ENCODE measurements around the gene PDZD8.

Gene PDZD8

DNA sequence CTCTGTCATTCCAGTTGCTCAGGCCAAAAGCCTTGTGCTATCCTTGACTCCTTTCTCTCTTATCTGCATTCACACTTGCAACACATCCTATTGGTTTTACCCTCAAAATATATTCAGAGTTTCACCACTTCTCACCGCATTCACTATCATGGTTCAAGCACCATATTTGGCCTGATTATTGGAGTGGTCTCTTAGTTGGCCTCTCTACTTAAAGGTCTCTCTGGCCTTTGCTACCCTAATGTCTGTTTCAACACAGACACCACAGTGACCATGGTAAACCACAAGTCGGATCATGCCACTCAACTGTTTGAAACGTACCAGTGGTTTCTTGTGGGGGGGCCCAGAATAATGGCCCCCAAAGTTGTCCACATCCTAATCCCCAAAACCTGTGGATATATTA lies 15.2 kb upstream of the PDZD8 start:
- no peak for DNase-seq

DNA sequence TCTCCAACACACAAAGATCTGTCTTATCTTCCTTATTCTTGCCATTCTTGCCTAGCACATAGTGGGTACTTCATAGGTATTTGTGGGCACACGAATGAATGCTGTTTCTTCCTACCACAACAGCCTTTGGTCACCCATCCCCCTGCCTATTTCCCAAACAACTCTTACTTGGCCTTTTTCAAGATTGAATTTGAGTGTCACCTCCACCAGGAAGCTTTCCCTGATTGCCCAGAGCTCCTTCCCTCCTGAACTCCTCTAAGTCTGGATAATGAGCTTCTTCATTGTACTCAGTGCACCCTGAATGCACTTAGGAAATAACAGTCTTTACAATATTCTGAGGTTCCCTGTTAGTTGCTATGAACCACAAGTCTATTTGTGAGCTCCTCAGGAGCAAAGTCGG lies 11.6 kb upstream of the PDZD8 start:
- DNase-seq = no peak

DNA sequence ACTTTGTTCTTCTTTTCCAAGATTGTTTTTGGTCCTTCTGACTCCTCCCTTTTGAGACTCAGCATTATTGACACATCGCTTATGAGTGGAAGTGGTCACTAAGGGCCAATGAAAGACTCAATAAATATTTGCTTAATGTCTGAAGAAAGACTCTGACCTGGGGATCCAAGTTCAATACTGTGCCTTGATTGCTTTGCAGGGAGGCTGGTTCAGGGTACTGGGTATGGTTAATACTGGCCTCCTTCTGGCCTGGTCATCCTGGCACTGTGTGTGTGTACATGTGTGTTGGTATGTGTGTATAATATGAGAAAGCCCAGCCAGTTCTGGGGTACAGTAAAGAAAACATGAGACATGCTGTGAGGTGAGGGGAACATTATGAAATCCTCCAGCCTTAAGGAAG lies 7.6 kb upstream of the PDZD8 start:
- no peak for DNase-seq

DNA sequence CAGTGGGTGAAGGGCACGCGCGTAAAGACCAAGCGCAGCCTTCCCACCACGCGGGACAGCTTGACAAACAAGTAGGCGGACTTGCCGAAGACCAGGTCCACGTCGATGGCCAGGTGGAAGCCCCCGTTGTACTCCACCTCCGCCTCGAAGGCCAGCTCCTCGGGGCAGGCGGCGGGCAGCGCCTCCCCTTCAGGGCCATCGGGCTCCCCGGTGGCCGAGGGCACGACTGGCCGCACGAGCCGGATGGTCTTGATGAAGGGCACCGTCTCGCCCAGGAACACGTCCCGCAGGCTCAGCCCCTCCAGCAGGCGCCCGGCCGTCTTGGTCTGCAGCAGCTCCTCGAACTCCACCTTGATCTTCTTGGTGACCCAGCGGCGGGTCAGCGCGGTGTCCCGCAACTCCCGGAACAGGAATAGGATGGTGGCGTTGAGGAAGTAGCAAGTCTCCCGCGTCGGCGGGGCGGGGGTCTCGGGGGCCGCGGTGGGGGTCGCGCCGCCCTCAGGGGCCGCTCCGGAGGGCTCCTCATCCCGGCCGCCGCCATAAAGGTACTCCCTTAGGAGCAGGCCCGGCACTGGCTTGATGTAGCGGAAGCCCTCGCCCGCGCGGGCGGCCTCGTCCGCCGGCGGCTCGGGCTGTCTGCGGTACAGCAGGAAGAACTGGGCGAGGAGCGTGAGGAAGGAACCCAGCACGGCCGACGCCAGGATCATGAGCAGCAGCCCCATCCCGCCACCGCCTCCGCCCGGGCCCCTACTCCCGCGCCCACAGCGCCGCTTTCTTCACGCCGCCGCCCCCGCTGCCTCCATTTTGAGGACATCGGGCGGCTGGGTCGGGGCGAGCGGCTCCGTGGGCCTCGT lies 507 bp downstream of the PDZD8 start:
- peak in 1 of 2 donors; percentile 52 for DNase-seq

DNA sequence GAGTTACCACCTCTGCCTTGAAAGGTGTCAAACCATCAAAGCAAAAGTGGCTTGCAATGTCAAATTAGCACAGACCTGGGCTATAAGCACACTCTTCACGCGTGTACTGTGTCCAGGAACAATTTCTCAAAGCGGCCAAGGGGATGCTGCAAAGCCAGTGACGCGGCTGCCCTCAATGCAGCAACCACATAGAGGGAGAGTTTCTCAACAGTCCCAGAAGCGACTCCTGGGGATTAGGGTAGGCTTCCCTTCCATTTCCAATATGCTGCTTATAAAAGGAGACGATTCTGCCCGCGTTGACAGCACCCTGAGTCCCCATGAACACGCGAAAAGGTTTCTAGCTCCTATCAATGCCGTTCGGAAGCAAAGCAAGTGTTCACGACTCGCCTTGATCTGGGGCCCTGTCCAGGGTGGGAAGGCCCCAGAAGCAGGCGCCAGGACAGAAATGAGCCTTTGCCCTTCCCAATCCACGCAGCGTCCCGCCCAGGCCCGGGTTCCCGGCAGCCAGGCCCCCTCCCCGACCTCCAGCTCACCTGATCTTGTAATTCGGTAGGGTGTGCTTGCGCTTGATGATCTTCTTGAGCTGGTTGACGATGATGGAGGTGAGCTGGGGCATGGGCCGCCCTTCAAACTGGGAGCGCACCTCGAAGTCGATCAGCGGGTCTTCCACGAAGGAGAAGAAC lies 1.3 kb downstream of the PDZD8 start:
- DNase-seq = peak in 1 of 2 donors; percentile 41

DNA sequence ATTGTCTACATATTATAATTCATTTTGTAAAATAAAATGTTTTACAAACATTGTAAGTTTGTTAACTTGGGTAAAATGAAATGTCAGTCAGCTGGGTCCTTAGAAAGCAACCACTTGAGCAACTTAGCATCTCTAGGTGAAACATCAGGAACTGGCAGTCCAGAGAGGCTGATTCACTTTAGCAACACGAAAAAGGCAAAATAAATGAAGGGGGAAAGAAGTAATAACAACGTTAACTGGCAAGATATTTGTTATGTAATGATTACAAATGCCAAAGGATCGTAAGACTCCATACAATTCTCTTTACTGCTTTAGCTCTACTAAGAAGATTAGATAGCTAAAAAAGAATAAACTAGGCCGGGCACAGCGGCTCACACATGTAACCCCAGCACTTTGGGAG lies 5.0 kb downstream of the PDZD8 start:
- no peak for DNase-seq

DNA sequence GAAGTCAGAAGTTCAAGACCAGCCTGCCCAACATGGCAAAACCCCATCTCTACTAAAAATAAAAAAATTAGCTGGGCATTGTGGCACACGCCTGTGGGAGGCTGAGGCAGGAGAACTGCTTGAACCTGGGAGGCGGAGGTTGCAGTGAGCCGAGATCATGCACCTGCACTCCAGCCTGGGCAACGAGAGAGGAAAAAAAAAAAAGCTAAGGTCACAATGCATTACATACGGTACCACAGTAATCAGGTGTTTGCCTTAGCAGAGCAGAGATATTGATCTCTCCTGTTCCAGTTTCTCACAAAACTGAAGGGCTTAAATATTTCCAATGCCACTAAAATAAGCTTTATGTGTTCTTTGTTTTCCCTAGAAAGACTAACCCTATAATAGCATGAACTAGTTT lies 7.5 kb downstream of the PDZD8 start:
- no peak for DNase-seq

DNA sequence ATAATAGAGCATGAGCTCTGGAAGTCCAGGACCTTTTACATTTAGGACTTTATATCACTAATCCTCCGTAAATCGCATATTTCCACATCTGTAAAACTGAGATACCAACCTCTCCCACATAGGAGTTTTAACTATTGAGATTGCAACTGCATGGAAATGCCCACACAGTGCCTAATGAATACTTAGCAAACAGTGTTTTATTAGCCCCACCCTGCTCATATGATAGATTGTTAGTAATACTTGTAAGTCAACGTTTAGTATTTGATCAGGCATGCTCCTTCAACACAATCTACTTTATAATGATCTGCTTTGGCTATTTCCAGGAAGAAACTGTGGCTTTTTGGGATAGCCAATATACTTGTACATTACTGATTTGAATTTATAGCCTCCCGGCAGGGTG lies 8.5 kb downstream of the PDZD8 start:
- no peak for DNase-seq

DNA sequence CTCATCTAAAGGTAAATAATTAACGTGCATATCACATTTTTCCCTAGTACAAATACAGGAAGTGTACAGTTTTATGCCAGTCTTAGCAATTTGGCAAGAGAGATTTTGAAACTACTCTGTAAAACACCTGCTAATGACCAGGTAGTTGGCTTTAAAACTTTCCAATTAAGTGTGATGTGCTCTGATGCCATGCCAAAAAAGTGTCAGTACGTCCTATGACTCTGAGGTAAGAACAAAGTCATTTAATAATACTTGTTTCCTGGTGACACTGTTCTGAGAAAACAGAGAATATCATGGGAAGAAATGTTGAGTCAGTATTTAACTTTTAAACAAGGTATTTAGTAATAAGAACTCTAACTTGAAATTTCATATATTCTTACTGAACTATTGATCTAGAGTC lies 9.6 kb downstream of the PDZD8 start:
- DNase-seq = no peak

DNA sequence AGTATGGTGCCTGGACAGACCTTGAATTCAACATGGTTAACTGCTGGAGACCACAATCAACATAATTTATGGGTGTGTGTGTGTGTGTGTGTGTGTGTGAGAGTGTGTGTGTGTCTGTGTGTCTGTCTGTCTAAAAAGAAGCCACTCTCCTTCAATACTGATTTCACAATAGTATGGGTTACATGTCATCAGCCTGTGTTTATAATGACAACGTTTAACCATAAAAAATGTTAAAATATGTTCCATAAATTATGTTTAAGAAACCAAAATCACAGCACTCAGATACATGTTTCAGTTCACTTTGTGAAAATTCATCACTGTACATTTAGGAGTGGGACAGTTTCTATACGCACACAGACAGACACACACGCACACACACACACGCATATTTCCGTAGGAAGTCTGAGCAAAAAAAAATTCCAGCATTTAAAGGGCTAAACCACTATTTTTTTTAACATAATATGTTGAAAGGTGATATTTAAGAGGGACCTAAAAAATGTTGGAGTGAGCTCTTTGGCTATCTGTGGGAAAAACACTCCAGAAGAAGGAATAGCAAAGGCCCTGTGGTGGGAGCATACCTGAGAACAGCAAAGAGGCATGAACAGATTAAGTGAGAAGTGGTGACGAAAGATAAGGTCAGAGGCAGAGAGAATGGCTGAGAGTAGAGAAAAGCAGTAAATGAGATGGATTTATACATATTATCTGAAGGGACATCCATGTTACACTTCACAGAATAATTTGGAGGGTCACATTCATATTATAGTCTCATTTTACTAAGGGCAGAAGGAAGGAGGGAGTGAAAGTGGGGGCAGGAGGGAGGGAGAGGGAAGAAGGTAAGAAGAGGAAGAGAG lies 10.9 kb downstream of the PDZD8 start:
- no peak for DNase-seq

DNA sequence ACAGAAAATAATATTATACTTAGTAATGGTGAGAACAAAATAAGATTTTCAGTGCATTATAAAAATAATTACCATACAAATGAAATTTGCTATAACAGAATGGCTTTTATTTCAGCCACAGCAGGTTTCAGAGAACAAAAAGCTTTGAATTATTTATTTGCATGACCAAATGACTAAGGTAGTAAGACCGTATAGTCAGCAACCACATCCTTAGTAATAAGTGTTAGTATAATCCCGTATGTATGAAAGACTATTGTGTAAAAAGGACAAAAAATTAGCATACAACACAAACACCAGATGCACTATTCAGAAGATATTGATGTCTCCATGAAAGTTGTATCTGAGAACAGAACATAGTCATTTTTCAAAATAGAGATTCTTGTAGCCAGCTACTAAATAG lies 12.2 kb downstream of the PDZD8 start:
- DNase-seq = no peak

DNA sequence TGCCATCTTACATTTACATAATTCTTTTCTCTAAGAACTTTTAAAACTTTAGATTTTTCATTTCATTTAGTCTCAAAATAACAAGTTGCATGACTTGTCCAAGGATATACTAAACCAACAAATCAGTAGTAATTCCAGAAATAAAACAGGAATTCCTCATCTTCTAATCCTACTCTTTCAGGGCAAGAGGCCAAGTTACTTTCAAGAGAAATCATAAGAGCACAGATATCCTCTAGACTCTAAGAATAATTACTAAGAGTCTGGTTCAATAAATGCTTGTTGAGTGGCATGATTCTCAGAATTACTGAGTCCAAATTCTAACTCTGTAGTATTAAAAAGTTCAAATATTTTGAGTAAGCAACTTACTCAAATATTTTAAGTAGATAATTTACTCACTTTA lies 12.9 kb downstream of the PDZD8 start:
- DNase-seq = no peak

DNA sequence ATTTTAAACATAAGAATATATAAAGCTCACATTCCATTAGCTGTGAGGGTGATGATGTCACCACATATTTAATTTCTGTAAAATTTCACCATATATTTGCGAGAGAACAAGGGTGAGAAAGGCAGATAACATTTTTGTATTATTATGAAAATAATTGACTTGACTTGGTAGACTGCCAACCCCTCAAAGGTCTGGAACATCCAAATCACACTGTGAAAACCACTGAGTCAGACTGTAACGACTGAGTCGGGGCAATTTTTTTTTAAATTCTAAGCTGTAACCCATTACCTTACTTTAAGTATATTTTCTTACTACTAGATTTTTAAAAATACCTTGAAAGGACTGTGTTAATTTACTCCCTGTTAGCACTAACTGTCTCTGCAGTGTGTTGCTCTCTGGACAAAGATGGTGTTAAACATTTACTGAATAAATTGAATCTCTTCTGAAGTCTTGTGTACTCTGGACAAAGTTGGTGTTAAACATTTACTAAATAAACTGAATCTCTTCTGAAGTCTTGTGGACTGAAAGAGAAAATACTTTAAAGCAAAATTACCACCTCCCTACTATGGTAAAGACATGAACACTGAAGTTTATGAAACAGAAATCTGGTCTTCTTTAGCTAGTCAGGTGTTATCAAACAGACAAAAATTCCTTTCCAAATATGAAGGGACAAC lies 14.1 kb downstream of the PDZD8 start:
- no peak for DNase-seq

DNA sequence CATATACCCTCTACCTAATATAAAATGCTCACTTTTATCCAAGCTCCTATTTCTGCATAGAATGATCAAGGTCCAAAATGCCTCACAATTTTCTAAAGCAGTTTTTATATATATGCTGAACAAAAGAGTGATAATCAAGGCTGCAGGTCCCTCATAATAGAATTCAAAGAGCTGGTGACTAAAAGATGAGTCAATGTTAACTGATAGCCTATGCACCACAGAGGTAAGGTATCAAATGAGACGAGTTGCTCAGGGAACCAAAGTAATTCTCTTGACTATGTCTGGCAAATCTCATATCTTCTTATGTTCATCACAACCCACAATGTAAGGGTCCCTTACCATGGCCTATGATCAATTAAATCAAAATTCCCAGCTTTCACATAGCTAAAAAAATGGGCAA lies 15.2 kb downstream of the PDZD8 start:
- DNase-seq = no peak

DNA sequence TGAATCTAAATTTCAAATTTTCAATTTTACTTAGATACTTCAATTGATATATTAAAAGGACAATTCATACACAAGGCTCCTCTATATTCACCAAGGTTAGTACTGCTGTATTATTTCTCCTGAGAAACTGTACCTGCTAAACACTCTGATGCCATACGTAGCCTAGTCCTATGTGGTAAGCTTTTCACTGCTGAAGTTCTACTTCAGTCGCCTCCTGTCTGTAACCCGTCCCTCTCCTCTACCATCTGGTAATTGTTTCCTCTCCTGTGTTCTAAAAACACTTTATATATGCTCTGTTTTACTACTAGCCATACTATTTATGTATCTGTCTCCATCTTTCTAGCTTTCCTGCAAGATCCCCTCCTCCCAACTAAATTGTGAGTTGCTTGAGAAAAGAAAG lies 20.2 kb downstream of the PDZD8 start:
- DNase-seq = no peak

DNA sequence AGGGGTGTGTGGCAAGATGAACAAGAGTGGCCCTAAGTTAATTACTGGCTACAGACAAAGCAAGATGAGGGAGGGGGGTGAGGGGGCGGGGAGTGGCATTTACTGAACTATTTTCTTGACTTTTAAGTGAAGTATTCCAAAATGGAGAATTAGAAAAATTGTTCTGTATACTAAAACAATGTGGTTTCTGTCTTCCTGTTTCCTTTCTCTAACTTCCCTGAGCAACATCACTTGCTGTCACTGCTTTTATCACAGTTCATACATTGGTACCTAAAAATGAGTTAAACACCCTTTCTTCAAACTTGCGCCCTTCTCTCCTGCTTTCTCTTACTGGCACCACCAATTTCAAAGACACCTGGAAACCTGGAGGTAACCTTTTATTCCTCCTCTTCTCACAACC lies 21.6 kb downstream of the PDZD8 start:
- DNase-seq = no peak

DNA sequence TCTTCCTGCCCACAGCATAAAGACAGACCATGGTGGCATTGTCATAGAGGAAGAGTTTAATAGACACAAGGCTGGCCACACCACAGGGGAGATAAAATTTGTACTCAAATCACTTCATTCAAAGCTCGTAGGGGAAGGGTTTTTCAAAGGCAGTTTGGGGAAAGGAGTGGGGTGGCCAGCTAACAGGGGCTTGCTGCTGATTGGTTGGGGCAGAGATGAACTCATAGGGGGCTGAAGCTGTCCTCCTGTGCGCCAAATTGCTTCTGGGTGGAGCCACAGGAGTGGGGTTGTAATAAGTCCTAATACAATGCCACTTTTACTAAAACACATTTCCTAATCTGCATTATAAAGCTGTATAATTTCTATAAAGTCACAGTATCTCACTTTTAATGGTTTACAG lies 22.5 kb downstream of the PDZD8 start:
- no peak for DNase-seq

DNA sequence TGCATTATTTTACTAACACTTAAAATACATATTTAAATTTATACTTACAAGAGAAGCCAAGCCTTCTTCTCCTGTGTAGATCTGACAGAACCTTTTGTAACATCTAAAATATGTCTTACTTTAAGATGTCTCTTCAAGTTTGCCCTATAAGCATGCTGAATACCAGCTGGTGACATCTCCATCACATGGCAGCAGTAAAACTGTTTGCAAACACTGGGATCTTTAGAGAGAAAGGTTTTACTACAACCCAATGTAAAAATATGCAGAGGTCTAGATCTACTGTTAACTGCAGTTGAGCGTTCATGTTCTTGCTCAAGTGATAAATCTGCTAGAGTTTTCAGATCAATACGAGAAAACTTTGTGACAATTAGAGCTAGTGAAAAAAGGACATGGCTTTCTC lies 23.2 kb downstream of the PDZD8 start:
- DNase-seq = no peak

DNA sequence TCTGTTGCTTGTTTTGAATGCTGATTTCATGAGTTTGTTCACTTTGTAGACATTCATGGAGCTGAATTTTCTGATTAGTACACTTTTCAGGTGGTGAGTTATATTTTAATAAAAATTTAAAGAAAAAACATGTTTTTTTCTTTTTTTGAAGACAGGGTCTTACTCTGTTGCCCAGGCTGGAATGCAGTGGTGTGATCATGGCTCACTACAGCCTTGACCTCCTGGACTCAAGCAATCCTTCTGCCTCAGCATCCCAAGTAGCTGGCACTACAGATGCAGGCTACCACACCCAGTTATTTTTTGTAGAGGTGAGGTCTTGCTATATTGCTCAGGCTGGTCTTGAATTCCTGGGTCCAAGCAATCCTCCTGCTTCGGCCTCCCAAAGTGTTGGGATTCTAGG lies 23.7 kb downstream of the PDZD8 start:
- no peak for DNase-seq

DNA sequence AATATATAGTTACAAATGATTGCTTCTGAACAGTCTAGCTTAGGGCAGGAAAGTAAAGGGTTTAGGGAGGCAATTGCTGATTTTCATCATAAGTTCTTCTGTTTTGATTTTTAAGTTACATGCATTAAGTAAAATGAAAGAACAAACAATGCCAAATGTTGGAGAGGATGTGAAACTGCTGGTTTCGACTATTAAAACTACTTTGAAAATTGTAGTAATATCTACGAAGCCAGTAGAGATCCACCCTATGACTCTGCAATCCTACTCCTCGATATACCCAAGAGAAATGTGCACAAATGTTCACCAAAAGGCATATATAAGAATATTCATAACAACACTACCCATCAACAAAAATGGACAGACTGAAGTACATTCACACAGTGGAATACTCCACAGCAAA lies 24.3 kb downstream of the PDZD8 start:
- no peak for DNase-seq

DNA sequence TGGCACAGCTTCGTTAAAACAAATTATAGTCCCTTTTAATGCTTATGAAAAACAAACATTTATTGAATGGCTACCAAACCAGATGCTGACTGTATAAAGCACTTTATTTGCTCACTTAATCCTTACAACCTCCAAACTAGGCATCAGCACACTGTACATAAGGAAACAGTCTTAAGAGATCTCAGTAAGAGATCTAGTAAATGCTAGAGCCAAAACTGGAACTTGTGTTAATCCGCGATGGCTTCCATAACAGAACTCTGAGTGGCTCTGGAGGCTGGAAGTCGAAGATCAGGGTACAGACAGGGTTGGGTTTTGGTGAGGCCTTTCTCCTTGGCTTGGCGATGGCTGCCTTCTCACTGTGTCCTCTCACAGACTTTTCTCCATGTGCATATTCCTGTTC lies 27.0 kb downstream of the PDZD8 start:
- no peak for DNase-seq

DNA sequence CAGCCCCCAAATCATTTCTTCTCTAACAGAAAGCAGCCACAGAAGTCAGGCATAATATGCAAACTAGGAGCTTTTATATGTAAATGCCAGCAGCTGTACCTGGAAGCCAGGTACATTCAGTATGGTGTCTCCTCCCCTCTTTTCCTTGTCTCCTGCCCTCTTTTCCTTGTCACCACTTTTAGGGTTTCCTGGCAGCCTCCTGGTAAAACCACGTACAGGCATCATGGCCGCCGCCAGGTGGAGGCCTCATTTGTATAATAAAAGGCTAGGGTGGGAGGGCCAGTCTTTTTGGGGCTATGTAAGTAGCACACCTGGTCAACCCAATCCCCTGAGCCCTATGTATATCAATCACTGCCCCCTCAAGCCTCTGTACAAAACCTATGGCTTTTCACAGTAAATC lies 28.7 kb downstream of the PDZD8 start:
- no peak for DNase-seq

DNA sequence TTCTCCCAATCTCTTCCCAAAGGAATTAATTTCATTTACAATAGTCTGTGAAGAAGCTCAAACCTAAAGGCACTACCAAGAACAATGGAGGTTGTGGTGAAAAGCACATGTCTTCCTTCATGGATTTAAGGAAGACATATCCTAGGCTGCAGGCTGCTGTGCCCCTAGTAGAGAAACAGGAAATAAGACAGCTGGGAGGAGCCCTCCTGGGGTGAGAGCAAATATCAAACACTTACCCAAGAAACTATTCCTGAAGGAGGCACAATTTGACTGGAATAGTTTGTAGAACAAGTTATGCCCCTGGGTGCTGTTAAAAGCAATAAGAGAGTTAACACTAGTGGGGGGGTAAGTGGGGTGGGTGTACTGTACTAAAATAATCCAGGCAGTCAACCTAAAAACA lies 30.1 kb downstream of the PDZD8 start:
- DNase-seq = no peak
